ENCODE results near the gene DOLPP1. TPM values are rescaled to one million over a fixed set of nuclear protein-coding genes. Genes with fewer than 3 reads are reported as not detected.

Gene DOLPP1
- total and polyA plus RNA-seq, 4 donors = 14.6 to 15.6 (median 15.0) TPM

DNA sequence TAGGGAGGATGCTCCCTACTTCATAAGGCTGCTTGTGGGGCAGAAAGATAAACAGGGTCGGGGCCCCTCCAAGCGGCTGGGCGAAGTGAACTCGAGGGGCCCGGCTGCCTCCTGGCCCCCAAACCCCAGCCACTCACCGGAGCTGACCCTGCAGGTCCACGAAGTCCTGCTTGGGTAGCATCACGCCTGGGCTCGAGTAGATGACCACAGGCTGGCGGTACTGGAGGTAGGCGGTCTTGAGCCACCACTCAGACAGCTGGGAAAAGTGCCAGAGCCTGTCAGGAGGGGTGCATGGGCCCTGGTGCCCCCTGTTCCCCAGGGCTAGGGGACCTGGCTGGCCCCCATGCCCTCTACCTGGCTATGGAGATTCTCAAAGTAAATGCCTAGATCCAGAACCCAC, 23.1 kb downstream of the DOLPP1 start:
- Histone ChIP-seq H3K9ac (ENCODE audit: low read depth in 1 of 2, low read length in 2 of 2) (no peak overlapping the region), H3K4me1 (ENCODE audit: control insufficient read depth in 4 of 4, insufficient read depth in 4 of 4, low read length in 3 of 4) (peaks cover 0 to 7% (median 5%) of the 10 kb centered on the region in 4 donors), H3K9me3 (ENCODE audit: control insufficient read depth in 4 of 4, low read length in 3 of 4) (no peaks in the 10 kb centered on the region), H3K36me3 (ENCODE audit: control insufficient read depth in 4 of 4, insufficient read depth in 3 of 4, low read depth in 1 of 4, low read length in 3 of 4) (peaks cover 4 to 41% (median 22%) of the 10 kb centered on the region in 4 donors), H3K27ac (ENCODE audit: low read depth in 1 of 2, low read length in 2 of 2) (no peak overlapping the region), H3K27me3 (ENCODE audit: control insufficient read depth in 4 of 4, insufficient read depth in 4 of 4, low read length in 3 of 4) (no peaks in the 10 kb centered on the region), H3K4me3 (ENCODE audit: low read depth in 1 of 3, low read length in 3 of 3) (no peak overlapping the region)
- DNase-seq (ENCODE audit: low spot score) = no peak
- TF ChIP-seq, protein P1, sequence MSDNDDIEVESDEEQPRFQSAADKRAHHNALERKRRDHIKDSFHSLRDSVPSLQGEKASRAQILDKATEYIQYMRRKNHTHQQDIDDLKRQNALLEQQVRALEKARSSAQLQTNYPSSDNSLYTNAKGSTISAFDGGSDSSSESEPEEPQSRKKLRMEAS (IDR thresholded peaks at IDR 0.05) = no peak
- WGBS = 90% methylated on average over 11 of the region's 11 CpGs

DNA sequence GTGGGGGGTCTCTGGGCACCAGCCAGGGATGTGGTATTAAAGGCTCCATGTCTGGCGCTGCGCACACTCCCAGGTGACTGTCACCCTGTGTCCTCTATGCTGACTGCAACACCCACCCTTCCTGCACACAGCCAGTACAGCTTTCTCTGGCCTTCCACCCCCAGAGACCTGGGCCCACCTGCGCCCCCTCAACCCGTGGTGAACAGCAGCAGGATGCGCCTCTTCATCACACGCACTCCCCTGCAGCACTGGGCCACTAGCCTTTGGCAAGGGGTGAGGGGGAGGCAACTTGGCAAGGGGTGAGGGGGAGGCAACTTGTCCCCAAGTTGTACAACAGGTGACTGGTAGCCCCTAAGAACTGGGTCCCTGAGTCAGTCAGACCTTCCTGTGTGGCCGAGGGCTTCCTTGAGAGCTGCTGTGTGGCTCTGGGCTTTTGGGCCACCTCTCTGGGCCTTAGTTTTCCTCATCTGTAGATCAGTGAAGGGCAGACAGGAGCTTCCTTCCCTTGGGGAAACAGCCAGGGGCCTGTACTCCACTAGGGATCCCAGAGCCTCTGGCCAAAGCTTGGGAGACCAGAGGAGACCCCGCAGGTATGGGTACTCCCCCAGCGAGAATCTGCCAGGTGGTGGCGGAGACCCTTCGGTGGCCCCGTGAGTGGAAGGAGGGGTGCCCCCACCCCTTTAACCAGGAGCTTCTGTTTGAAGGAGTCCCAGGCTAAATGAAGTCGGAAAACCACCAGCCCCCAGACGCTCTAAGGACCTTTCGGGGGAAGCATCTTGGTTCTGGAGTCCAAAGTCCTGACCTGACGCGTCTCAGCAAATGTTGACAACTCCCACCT, 25.2 kb downstream of the DOLPP1 start:
- TF ChIP-seq GABPA (IDR thresholded peaks at IDR 0.05 in 1 of 2, conservative IDR thresholded peaks at IDR 0.05 in 1 of 2) (no peak), SP1 (IDR thresholded peaks at IDR 0.05) (no peak), RAD21 (IDR thresholded peaks at IDR 0.05) (no peak), FOXA1 (IDR thresholded peaks at IDR 0.05) (no peak), EGR1 (IDR thresholded peaks at IDR 0.05; ENCODE audit: low read depth in 2 of 2) (no peak), NR2F2 (IDR thresholded peaks at IDR 0.05) (no peak), TAF1 (conservative IDR thresholded peaks at IDR 0.05) (no peak), YY1 (IDR thresholded peaks at IDR 0.05) (no peak), HNF4G (IDR thresholded peaks at IDR 0.05) (no peak), FOXA2 (IDR thresholded peaks at IDR 0.05) (no peak)
- TF ChIP-seq, protein P1 (IDR thresholded peaks at IDR 0.05) = no peak
- peaks cover 4 to 26% (median 15%) of the 10 kb centered on the region in 4 donors for H3K36me3 ChIP-seq (ENCODE audit: control insufficient read depth in 4 of 4, insufficient read depth in 3 of 4, low read depth in 1 of 4, low read length in 3 of 4)
- peaks cover 2 to 17% (median 14%) of the 10 kb centered on the region in 4 donors for H3K4me1 ChIP-seq (ENCODE audit: control insufficient read depth in 4 of 4, insufficient read depth in 4 of 4, low read length in 3 of 4)
- 96% methylated on average over 17 of the region's 17 CpGs for WGBS
- no peak overlapping the region for H3K9ac ChIP-seq (ENCODE audit: low read depth in 1 of 2, low read length in 2 of 2)
- no peak overlapping the region for H3K4me3 ChIP-seq (ENCODE audit: low read depth in 1 of 3, low read length in 3 of 3)
- no peak overlapping the region for H3K27ac ChIP-seq (ENCODE audit: low read depth in 1 of 2, low read length in 2 of 2)
- H3K9me3 ChIP-seq (ENCODE audit: control insufficient read depth in 4 of 4, low read length in 3 of 4) = no peaks in the 10 kb centered on the region
- H3K27me3 ChIP-seq (ENCODE audit: control insufficient read depth in 4 of 4, insufficient read depth in 4 of 4, low read length in 3 of 4) = no peaks in the 10 kb centered on the region
- DNase-seq (ENCODE audit: low spot score) = no peak

DNA sequence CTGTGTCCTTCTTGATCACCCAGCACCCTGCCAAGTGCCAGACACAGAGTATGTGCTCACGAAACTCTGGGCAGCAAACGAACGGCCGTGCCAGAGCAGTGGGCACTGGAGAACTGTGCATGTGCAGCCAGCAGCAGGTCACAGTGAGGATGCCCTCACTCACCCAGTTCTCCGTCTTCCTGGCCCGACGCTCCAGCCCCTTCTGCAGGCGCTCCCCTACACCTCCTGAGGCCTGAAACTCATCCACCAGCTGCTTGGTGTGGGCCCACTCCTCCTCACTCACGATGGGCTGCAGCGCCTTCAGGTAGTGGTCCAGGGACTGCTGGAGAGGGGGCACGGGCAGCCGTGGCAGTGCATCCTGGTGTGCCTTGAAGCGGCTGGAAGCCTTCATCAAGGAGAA, 26.7 kb downstream of the DOLPP1 start:
- Histone ChIP-seq H3K36me3 (ENCODE audit: control insufficient read depth in 4 of 4, insufficient read depth in 3 of 4, low read depth in 1 of 4, low read length in 3 of 4) (peaks cover 2 to 17% (median 8%) of the 10 kb centered on the region in 4 donors), H3K27ac (ENCODE audit: low read depth in 1 of 2, low read length in 2 of 2) (no peak overlapping the region), H3K9ac (ENCODE audit: low read depth in 1 of 2, low read length in 2 of 2) (no peak overlapping the region), H3K4me3 (ENCODE audit: low read depth in 1 of 3, low read length in 3 of 3) (no peak overlapping the region), H3K27me3 (ENCODE audit: control insufficient read depth in 4 of 4, insufficient read depth in 4 of 4, low read length in 3 of 4) (no peaks in the 10 kb centered on the region), H3K9me3 (ENCODE audit: control insufficient read depth in 4 of 4, low read length in 3 of 4) (no peaks in the 10 kb centered on the region), H3K4me1 (ENCODE audit: control insufficient read depth in 4 of 4, insufficient read depth in 4 of 4, low read length in 3 of 4) (peaks cover 2 to 26% (median 20%) of the 10 kb centered on the region in 4 donors)
- DNase-seq (ENCODE audit: low spot score) = no peak
- TF ChIP-seq EGR1 (IDR thresholded peaks at IDR 0.05; ENCODE audit: low read depth in 2 of 2) (no peak), CTCF (IDR thresholded peaks at IDR 0.05; ENCODE audit: low read depth, low read length, missing input control) (no peak), RAD21 (IDR thresholded peaks at IDR 0.05) (no peak), JUND (IDR thresholded peaks at IDR 0.05) (no peak), FOXA1 (IDR thresholded peaks at IDR 0.05) (no peak), TAF1 (conservative IDR thresholded peaks at IDR 0.05) (no peak), YY1 (IDR thresholded peaks at IDR 0.05) (no peak), NR2F2 (IDR thresholded peaks at IDR 0.05) (no peak)
- 92% methylated on average over 13 of the region's 13 CpGs for WGBS
